ENCODE data around the gene CCR2.

DNA sequence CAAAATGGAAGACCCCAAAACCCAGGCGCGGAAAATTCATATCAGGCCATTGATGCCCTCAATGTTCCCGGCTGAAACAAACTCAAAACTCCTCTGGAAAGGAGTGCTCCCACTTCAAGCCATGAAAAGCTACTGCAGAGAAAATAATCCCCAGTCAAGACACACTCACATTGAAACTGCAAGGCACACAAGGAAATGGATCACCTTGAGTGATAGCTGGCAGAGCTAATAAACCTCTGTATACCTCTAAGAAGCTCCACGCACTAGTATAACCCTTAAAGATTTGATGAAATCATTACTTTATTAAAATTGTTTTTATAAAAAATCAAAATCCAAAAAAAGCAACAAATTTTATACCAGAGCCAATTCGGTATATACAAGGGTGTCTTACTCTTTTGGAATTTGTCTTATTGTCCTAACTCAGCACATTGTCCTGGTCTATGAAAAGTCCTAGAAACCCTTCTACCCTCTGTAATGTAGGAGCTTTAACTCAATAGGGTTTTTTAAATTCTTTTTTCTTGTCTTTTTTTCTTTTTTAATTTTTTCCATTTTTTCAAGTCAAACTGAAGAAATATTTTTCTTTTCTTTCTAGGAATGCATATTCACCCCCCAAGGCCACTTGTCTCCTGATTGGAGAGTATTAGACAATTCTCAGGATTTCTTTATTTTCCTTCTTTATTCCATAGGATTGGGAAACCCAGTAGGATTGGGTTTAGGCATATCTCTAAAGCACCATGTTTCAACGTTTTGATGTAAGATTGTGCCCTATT is 44.5 kb downstream of the CCR2 start:
- TF ChIP-seq, protein P1, sequence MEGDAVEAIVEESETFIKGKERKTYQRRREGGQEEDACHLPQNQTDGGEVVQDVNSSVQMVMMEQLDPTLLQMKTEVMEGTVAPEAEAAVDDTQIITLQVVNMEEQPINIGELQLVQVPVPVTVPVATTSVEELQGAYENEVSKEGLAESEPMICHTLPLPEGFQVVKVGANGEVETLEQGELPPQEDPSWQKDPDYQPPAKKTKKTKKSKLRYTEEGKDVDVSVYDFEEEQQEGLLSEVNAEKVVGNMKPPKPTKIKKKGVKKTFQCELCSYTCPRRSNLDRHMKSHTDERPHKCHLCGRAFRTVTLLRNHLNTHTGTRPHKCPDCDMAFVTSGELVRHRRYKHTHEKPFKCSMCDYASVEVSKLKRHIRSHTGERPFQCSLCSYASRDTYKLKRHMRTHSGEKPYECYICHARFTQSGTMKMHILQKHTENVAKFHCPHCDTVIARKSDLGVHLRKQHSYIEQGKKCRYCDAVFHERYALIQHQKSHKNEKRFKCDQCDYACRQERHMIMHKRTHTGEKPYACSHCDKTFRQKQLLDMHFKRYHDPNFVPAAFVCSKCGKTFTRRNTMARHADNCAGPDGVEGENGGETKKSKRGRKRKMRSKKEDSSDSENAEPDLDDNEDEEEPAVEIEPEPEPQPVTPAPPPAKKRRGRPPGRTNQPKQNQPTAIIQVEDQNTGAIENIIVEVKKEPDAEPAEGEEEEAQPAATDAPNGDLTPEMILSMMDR (IDR thresholded peaks at IDR 0.05) = no peak
- no peak for TF ChIP-seq ZFX (IDR thresholded peaks at IDR 0.05; ENCODE audit: borderline replicate concordance)
